PC-9 (cell line): ENCODE data around the gene KCTD20. TPM values are rescaled to one million over a fixed set of nuclear protein-coding genes. Genes with fewer than 3 reads are reported as not detected.

Source experiments
- BruUV-seq: library from RNA; stranded (reverse); fragments of 400-500 nt; replicated peaks from 2 replicates; lab custom pipeline; 2021; lab: Mats Ljungman, UMichigan
- CTCF ChIA-PET: fragments of 300-600 bp; sonication (Branson Sonifier 250); formaldehyde crosslinking; loops from one replicate; lab custom pipeline; 2022; ENCODE audit warnings: antibody characterized with exemption; lab: Charles Lee
- POLR2A ChIA-PET: fragments of 300-600 bp; sonication (Branson Sonifier 250); formaldehyde crosslinking; loops from one replicate; lab custom pipeline; 2022; ENCODE audit warnings: antibody characterized with exemption; ENCODE audit not compliant: unreplicated experiment; lab: Charles Lee
- DNase-seq, 2 experiments: peaks; one replicate each; pipeline versions ENCODE4 v3.0.0 to v3.0.0-alpha.2; 2015 to 2022; ENCODE audit warnings: mixed read lengths in 1 of 2
- H2AFZ ChIP-seq: fragments of 200-600 bp; sonication (generic); 2 replicates; pipeline ENCODE4 v1.8.1; 2017; ENCODE audit warnings: antibody characterized with exemption
- H3F3A ChIP-seq: fragments of 200-600 bp; sonication (generic); 2 replicates; pipeline ENCODE4 v1.8.1; 2017; ENCODE audit warnings: antibody characterized with exemption, mild to moderate bottlenecking, low read depth; ENCODE audit not compliant: insufficient read depth
- H3K27ac ChIP-seq: fragments of 200-600 bp; sonication (generic); 2 replicates; pipeline ENCODE4 v1.6.1; 2016; ENCODE audit warnings: mixed run types
- H3K27me3 ChIP-seq: fragments of 200-600 bp; sonication (generic); 2 replicates; pipeline ENCODE4 v1.6.1; 2016; ENCODE audit warnings: low read depth, mixed run types; ENCODE audit not compliant: insufficient read depth
- H3K36me3 ChIP-seq: fragments of 200-600 bp; sonication (generic); 2 replicates; pipeline ENCODE4 v1.6.1; 2016; ENCODE audit warnings: low read depth, mixed run types
- H3K4me1 ChIP-seq: fragments of 200-600 bp; sonication (generic); replicated peaks from 2 replicates; pipeline ENCODE4 v1.6.1; 2016; ENCODE audit warnings: mixed run types; ENCODE audit not compliant: insufficient read depth
- H3K4me2 ChIP-seq: fragments of 200-600 bp; sonication (generic); 2 replicates; pipeline ENCODE4 v1.6.1; 2017; ENCODE audit warnings: mixed run types
- H3K4me3 ChIP-seq: fragments of 200-600 bp; sonication (generic); 2 replicates; pipeline ENCODE4 v1.6.1; 2016; ENCODE audit warnings: mixed run types
- H3K79me2 ChIP-seq: fragments of 200-600 bp; sonication (generic); 2 replicates; pipeline ENCODE4 v1.6.1; 2017; ENCODE audit warnings: low read depth, mixed run types
- H3K9me2 ChIP-seq: fragments of 200-600 bp; sonication (generic); 2 replicates; pipeline ENCODE4 v1.8.1; 2017; ENCODE audit warnings: mild to moderate bottlenecking; ENCODE audit not compliant: insufficient read depth
- H3K9me3 ChIP-seq: fragments of 200-600 bp; sonication (generic); 2 replicates; pipeline ENCODE4 v1.8.1; 2016; ENCODE audit warnings: low read depth; ENCODE audit not compliant: insufficient read depth
- H4K20me1 ChIP-seq: fragments of 200-600 bp; sonication (generic); 2 replicates; pipeline ENCODE4 v1.8.1; 2017; ENCODE audit not compliant: insufficient read depth
- EZH2 ChIP-seq: fragments of 200-600 bp; sonication (generic); IDR thresholded peaks from 2 replicates; pipeline ENCODE4 v1.8.0; 2017; ENCODE audit warnings: antibody characterized with exemption, low read depth
- intact Hi-C: fragments of 100-400 bp; cut with micrococcal nuclease; formaldehyde crosslinking; loops from one replicate; pipeline ENCODE4 v1.10.0; 2022; ENCODE audit not compliant: unreplicated experiment
- total RNA-seq: library from RNA; stranded (reverse); gene quantifications from 2 replicates; pipeline ENCODE4 v1.2.3, GENCODE V29; 2021
- TF ChIP-seq, protein P1 (sequence below): fragments of 200-600 bp; sonication (generic); conservative IDR thresholded peaks from 2 replicates; pipeline ENCODE4 v1.6.1; 2017; ENCODE audit warnings: mixed run types, antibody characterized with exemption, mild to moderate bottlenecking, moderate library complexity

KCTD20 gene
- total RNA-seq, 1 experiment from 2014 or later = 42.5 TPM

DNA sequence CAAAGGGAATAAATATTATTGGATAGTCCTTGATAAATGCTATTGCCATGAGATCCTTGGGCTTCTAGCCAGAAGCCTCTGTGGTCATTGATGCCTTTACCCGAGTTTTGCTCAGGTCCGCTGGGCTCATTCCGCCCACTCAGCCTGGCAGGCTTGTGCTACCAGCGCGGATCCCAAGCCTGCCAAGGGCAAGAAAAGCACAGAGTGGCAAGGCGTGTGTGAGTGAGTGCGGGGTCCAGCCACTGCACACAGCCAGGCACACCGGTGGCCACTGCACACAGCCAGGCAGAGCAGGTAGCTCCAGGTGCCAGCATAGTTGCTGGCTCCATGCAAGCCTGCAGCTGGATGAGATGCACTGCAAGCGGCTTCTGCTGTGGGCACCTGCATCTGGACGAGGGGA is 65.7 kb downstream of the KCTD20 start:
- Histone ChIP-seq H3F3A (peaks cover 8% of the 10 kb centered on the region; the same call in 1 of the 2 replicates), H3K27me3 (no peaks in the 10 kb centered on the region), H3K27ac (no peak overlapping the region), H3K4me1 (peaks cover 18% of the 10 kb centered on the region), H3K4me2 (no peak overlapping the region), H3K4me3 (no peak overlapping the region), H3K9me2 (no peaks in the 10 kb centered on the region), H3K79me2 (no peaks in the 10 kb centered on the region), H4K20me1 (no peaks in the 10 kb centered on the region), H2AFZ (no peak overlapping the region), H3K36me3 (peaks cover 23% of the 10 kb centered on the region; the same call in 1 of the 2 replicates), H3K9me3 (no peaks in the 10 kb centered on the region)
- ChIA-PET CTCF (no interaction called here), POLR2A (no interaction called here)
- intact Hi-C loops = no loop called here
- BruUV-seq = no TSS peak
- TF ChIP-seq EZH2 = no peak
- TF ChIP-seq, protein P1, sequence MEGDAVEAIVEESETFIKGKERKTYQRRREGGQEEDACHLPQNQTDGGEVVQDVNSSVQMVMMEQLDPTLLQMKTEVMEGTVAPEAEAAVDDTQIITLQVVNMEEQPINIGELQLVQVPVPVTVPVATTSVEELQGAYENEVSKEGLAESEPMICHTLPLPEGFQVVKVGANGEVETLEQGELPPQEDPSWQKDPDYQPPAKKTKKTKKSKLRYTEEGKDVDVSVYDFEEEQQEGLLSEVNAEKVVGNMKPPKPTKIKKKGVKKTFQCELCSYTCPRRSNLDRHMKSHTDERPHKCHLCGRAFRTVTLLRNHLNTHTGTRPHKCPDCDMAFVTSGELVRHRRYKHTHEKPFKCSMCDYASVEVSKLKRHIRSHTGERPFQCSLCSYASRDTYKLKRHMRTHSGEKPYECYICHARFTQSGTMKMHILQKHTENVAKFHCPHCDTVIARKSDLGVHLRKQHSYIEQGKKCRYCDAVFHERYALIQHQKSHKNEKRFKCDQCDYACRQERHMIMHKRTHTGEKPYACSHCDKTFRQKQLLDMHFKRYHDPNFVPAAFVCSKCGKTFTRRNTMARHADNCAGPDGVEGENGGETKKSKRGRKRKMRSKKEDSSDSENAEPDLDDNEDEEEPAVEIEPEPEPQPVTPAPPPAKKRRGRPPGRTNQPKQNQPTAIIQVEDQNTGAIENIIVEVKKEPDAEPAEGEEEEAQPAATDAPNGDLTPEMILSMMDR = no peak
- DNase-seq = no peak

DNA sequence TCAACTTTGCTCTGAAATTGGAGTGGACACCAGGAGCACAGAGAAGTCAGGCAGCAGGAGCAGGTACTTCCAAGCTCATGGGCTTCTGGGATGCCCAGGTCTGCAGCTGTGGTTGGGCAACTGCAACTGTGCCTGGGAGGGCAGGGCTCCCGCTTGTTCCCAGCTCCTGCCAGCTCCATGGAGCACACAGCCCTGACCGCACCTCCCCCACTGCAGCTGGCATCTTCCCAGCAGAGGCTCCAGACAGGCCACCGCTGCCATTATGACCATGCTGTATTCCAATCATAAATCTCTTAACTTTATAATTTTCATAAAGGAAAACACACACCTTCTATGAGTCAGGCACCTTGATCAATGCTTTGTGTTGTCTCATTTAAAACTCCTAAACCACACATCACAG is 67.6 kb downstream of the KCTD20 start:
- no peaks in the 10 kb centered on the region for H3K79me2 ChIP-seq
- H3F3A ChIP-seq = peaks cover 8% of the 10 kb centered on the region; the same call in 1 of the 2 replicates
- no TSS peak for BruUV-seq
- no peaks in the 10 kb centered on the region for H3K27me3 ChIP-seq
- H2AFZ ChIP-seq = no peak overlapping the region
- no peaks in the 10 kb centered on the region for H3K9me2 ChIP-seq
- DNase-seq = no peak
- no peaks in the 10 kb centered on the region for H3K9me3 ChIP-seq
- peaks cover 13% of the 10 kb centered on the region; the same call in 1 of the 2 replicates for H3K36me3 ChIP-seq
- H3K4me2 ChIP-seq = no peak overlapping the region
- TF ChIP-seq EZH2 = no peak
- TF ChIP-seq, protein P1 = no peak
- CTCF ChIA-PET = no interaction called here
- POLR2A ChIA-PET = no interaction called here
- no peaks in the 10 kb centered on the region for H4K20me1 ChIP-seq
- H3K27ac ChIP-seq = no peak overlapping the region
- intact Hi-C loops = no loop called here
- no peak overlapping the region for H3K4me3 ChIP-seq
- H3K4me1 ChIP-seq = peaks cover 18% of the 10 kb centered on the region

DNA sequence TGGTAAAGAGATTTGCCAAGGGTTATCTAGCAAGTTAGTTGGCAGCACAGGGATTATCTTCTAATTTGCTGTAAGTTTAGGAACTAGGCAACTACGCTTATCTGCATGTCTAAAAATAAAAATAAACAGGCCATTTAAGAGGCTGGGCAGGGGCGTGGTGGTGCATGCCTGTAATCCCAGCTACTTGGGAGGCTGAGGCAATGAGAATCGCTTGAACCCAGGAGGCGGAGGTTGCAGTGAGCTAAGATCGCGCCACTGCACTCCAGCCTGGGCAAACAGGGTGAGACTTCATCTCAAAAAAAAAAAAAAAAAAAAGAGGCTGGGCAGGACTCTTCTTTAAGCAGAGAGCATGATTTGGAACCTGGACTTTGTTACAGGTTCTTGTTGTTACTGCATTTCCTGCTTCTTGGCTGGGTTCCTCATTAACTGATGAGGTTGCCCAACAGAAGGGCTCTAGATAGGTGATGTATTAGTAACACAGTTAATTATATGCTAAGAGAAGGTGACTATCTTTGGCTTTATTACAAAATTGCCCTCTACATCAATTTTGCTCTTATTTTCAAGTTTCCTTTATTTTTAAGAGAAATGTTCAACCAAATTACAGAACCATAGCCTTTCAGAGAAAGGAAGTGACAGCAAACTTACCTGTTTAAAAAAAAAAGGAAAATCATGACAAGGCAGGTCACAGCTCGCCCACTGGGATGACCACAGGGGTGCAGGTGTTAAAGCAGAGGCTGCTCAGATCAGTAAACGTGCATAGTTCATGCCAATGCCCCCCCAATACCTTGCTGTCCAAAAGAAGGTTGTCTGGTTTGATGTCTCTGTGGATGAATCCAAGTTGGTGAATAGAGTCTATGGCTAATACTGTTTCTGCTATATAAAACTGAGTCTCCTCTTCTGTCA is 72.0 kb downstream of the KCTD20 start:
- intact Hi-C loops = no loop called here
- Histone ChIP-seq H2AFZ (no peak overlapping the region), H3K27ac (no peak overlapping the region), H3F3A (peaks cover 8% of the 10 kb centered on the region), H3K9me3 (no peaks in the 10 kb centered on the region), H3K79me2 (no peaks in the 10 kb centered on the region), H3K4me2 (no peak overlapping the region), H4K20me1 (no peaks in the 10 kb centered on the region; the same call in 1 of the 2 replicates), H3K36me3 (peaks cover 20% of the 10 kb centered on the region; the same call in 1 of the 2 replicates), H3K4me3 (no peak overlapping the region), H3K4me1 (peaks cover 5% of the 10 kb centered on the region; the same call in 1 of the 2 replicates), H3K27me3 (no peaks in the 10 kb centered on the region), H3K9me2 (no peaks in the 10 kb centered on the region)
- no TSS peak for BruUV-seq
- no peak for TF ChIP-seq EZH2
- TF ChIP-seq, protein P1 = no peak
- DNase-seq = no peak
- CTCF ChIA-PET = interaction anchor here (0.6 to 0.7 kb wide), 2 partner anchors 107 to 251 kb away, joined by 3 to 12 read pairs; no protein-coding TSS in a partner anchor
- POLR2A ChIA-PET = no interaction called here
